Activated CD4-positive, alpha-beta T cell treated with anti-CD3 and anti-CD28 coated beads, Interleukin-2, amount 10 ng/mL, durations not matched to agents 24 days and 14 days (primary cell): ENCODE data around the gene HAPLN2. TPM values are rescaled to one million over a fixed set of nuclear protein-coding genes. Genes with fewer than 3 reads are reported as not detected.
"Not testable (repeated sequence)": the region's sequence is repeated elsewhere in the genome, so short reads cannot be mapped to it uniquely, and the experiment has no call there.

Source experiments
- DNase-seq: peaks from one replicate; pipeline ENCODE4 v3.0.0; 2022
- H3K27ac Mint-ChIP-seq: one replicate; pipeline ENCODE4 v1.8.0; 2022; ENCODE audit warnings: mild to moderate bottlenecking, mixed read lengths
- H3K27me3 Mint-ChIP-seq: one replicate; pipeline ENCODE4 v1.8.0; 2022; ENCODE audit warnings: mixed read lengths
- H3K36me3 Mint-ChIP-seq: one replicate; pipeline ENCODE4 v1.8.0; 2022; ENCODE audit warnings: low read depth, mild to moderate bottlenecking, mixed read lengths
- H3K4me1 Mint-ChIP-seq: one replicate; pipeline ENCODE4 v1.8.0; 2021; ENCODE audit warnings: mixed read lengths
- H3K4me3 Mint-ChIP-seq: one replicate; pipeline ENCODE4 v1.8.0; 2022; ENCODE audit warnings: mild to moderate bottlenecking, moderate library complexity, mixed read lengths
- H3K9me3 Mint-ChIP-seq: one replicate; pipeline ENCODE4 v1.8.0; 2021; ENCODE audit warnings: mixed read lengths
- intact Hi-C: fragments of 100-400 bp; cut with micrococcal nuclease; formaldehyde crosslinking; loops from one replicate; pipeline ENCODE4 v1.15.1; 2023
- total RNA-seq: library from RNA; stranded (reverse); gene quantifications from 2 replicates; pipeline ENCODE4 v1.2.3, GENCODE V29; 2022

The HAPLN2 gene
- total RNA-seq, 1 donor from 2014 or later, result not detected

- Mint-ChIP-seq H3K27me3 (no peaks in the 10 kb centered on the region), H3K4me1 (peaks cover 21% of the 10 kb centered on the region), H3K36me3 (no peaks in the 10 kb centered on the region), H3K27ac (no peak overlapping the region), H3K9me3 (no peaks in the 10 kb centered on the region), H3K4me3 (no peak overlapping the region)
- intact Hi-C loops, result no loop called here
- DNase-seq, result no peak
Measured at GRCh38 chr1:156586323-156586722, 32.9 kb upstream of the HAPLN2 start.

GRCh38 chr1:156586892-156587477, 32.2 kb upstream of the HAPLN2 start:
- peaks cover 20% of the 10 kb centered on the region for H3K4me1 Mint-ChIP-seq
- intact Hi-C loops, result no loop called here
- no peaks in the 10 kb centered on the region for H3K36me3 Mint-ChIP-seq
- no peak overlapping the region for H3K27ac Mint-ChIP-seq
- no peaks in the 10 kb centered on the region for H3K27me3 Mint-ChIP-seq
- H3K9me3 Mint-ChIP-seq, result no peaks in the 10 kb centered on the region
- no peak overlapping the region for H3K4me3 Mint-ChIP-seq
- no peak for DNase-seq

GRCh38 chr1:156587927-156588326, 31.3 kb upstream of the HAPLN2 start:
- H3K27me3 Mint-ChIP-seq, H3K27ac Mint-ChIP-seq, intact Hi-C loops, H3K4me3 Mint-ChIP-seq, DNase-seq, H3K36me3 Mint-ChIP-seq, H3K9me3 Mint-ChIP-seq: not testable (repeated sequence)
- peaks cover 19% of the 10 kb centered on the region for H3K4me1 Mint-ChIP-seq

GRCh38 chr1:156589546-156589945, 29.7 kb upstream of the HAPLN2 start:
- Mint-ChIP-seq H3K36me3 (peaks cover 10% of the 10 kb centered on the region), H3K9me3 (no peaks in the 10 kb centered on the region), H3K27me3 (no peaks in the 10 kb centered on the region), H3K4me3 (no peak overlapping the region), H3K27ac (no peak overlapping the region), H3K4me1 (peaks cover 16% of the 10 kb centered on the region)
- DNase-seq, result no peak
- intact Hi-C loops, result no loop called here

- no peak overlapping the region for H3K27ac Mint-ChIP-seq
Measured at GRCh38 chr1:156590326-156591180, 28.7 kb upstream of the HAPLN2 start.

GRCh38 chr1:156591181-156591431, 28.1 kb upstream of the HAPLN2 start:
- Mint-ChIP-seq H3K27me3 (no peaks in the 10 kb centered on the region), H3K27ac (peak overlapping the region; percentile 85), H3K36me3 (peaks cover 23% of the 10 kb centered on the region), H3K4me1 (peaks cover 19% of the 10 kb centered on the region), H3K4me3 (peak overlapping the region; percentile 86), H3K9me3 (no peaks in the 10 kb centered on the region)
- intact Hi-C loops, result loop anchor here (1.0 kb wide), 1 partner anchor 10 kb away; the partner anchor contains the start of gene GPATCH4
- DNase-seq, result no peak

More at GRCh38 chr1:156590326-156591180, 28.7 kb upstream of the HAPLN2 start:
- intact Hi-C loops, result loop anchor here (1.0 kb wide), 1 partner anchor 11 kb away; the partner anchor contains the start of gene GPATCH4
- peak; percentile 53 for DNase-seq
- H3K4me3 Mint-ChIP-seq, result no peak overlapping the region
- peaks cover 19% of the 10 kb centered on the region for H3K4me1 Mint-ChIP-seq
- H3K27me3 Mint-ChIP-seq, result no peaks in the 10 kb centered on the region
- no peaks in the 10 kb centered on the region for H3K9me3 Mint-ChIP-seq
- H3K36me3 Mint-ChIP-seq, result peaks cover 18% of the 10 kb centered on the region

GRCh38 chr1:156591432-156592157, 27.6 kb upstream of the HAPLN2 start, which contains the start of gene NAXE:
Gene NAXE, plus strand, starts transcription at chr1:156591776. Its CDS starts 29 bp downstream, at chr1:156591805.
- intact Hi-C loops, result loop anchor here (1.0 kb wide), 1 partner anchor 10 kb away; the partner anchor contains the start of gene GPATCH4
- peak within 1 kb of the TSS; percentile 86 for H3K4me3 Mint-ChIP-seq
- peak; percentile 94 for DNase-seq
- H3K27ac Mint-ChIP-seq, result peak within 1 kb of the TSS; percentile 85
- H3K36me3 Mint-ChIP-seq, result peaks cover 26% of the 10 kb centered on the region
- no peaks in the 10 kb centered on the region for H3K27me3 Mint-ChIP-seq
- no peaks in the 10 kb centered on the region for H3K9me3 Mint-ChIP-seq
- H3K4me1 Mint-ChIP-seq, result peaks cover 19% of the 10 kb centered on the region

- Mint-ChIP-seq H3K27me3 (no peaks in the 10 kb centered on the region), H3K36me3 (peaks cover 33% of the 10 kb centered on the region), H3K4me3 (peak overlapping the region; percentile 86), H3K27ac (peak overlapping the region; percentile 78), H3K9me3 (no peaks in the 10 kb centered on the region), H3K4me1 (peaks cover 23% of the 10 kb centered on the region)
- intact Hi-C loops, result no loop called here
- peak; percentile 54 for DNase-seq
Measured at GRCh38 chr1:156592158-156592909, 26.9 kb upstream of the HAPLN2 start.

- peak overlapping the region; percentile 67 for H3K27ac Mint-ChIP-seq
- H3K4me3 Mint-ChIP-seq, result peak overlapping the region; percentile 86
- peaks cover 23% of the 10 kb centered on the region for H3K4me1 Mint-ChIP-seq
- no peaks in the 10 kb centered on the region for H3K27me3 Mint-ChIP-seq
- peak; percentile 56 for DNase-seq
- peaks cover 41% of the 10 kb centered on the region for H3K36me3 Mint-ChIP-seq
- H3K9me3 Mint-ChIP-seq, result no peaks in the 10 kb centered on the region
- intact Hi-C loops, result no loop called here
Measured at GRCh38 chr1:156592910-156593660, 26.1 kb upstream of the HAPLN2 start.

GRCh38 chr1:156593661-156593989, 25.6 kb upstream of the HAPLN2 start:
- Mint-ChIP-seq H3K4me3 (no peak overlapping the region), H3K36me3 (peaks cover 46% of the 10 kb centered on the region), H3K4me1 (peaks cover 26% of the 10 kb centered on the region), H3K9me3 (no peaks in the 10 kb centered on the region), H3K27ac (no peak overlapping the region), H3K27me3 (no peaks in the 10 kb centered on the region)
- DNase-seq, result no peak
- intact Hi-C loops, result no loop called here

GRCh38 chr1:156594190-156594589, 25.0 kb upstream of the HAPLN2 start:
- no peaks in the 10 kb centered on the region for H3K27me3 Mint-ChIP-seq
- no peak overlapping the region for H3K27ac Mint-ChIP-seq
- intact Hi-C loops, result no loop called here
- H3K4me1 Mint-ChIP-seq, result peaks cover 29% of the 10 kb centered on the region
- no peak for DNase-seq
- no peaks in the 10 kb centered on the region for H3K9me3 Mint-ChIP-seq
- no peak overlapping the region for H3K4me3 Mint-ChIP-seq
- H3K36me3 Mint-ChIP-seq, result peaks cover 50% of the 10 kb centered on the region

- Mint-ChIP-seq H3K27me3 (no peaks in the 10 kb centered on the region), H3K4me3 (no peak overlapping the region), H3K36me3 (peaks cover 55% of the 10 kb centered on the region), H3K4me1 (peaks cover 34% of the 10 kb centered on the region), H3K27ac (no peak overlapping the region), H3K9me3 (no peaks in the 10 kb centered on the region)
- no peak for DNase-seq
- intact Hi-C loops, result no loop called here
Measured at GRCh38 chr1:156595016-156595415, 24.2 kb upstream of the HAPLN2 start.

- Mint-ChIP-seq H3K27me3 (no peaks in the 10 kb centered on the region), H3K36me3 (peaks cover 60% of the 10 kb centered on the region), H3K4me3 (no peak overlapping the region), H3K9me3 (no peaks in the 10 kb centered on the region), H3K27ac (no peak overlapping the region), H3K4me1 (peaks cover 33% of the 10 kb centered on the region)
- DNase-seq, result peak; percentile 51
- intact Hi-C loops, result no loop called here
Measured at GRCh38 chr1:156596426-156596825, 22.8 kb upstream of the HAPLN2 start.
